ENCODE data around the gene PTPRN2. TPM values are rescaled to one million over a fixed set of nuclear protein-coding genes. Genes with fewer than 3 reads are reported as not detected.
"Not testable (repeated sequence)": the region's sequence is repeated elsewhere in the genome, so short reads cannot be mapped to it uniquely, and the experiment has no call there.

PTPRN2 gene
- total and polyA plus RNA-seq, 4 experiments from 2014 or later = 1.7 to 2.6 (median 1.9) TPM

DNA sequence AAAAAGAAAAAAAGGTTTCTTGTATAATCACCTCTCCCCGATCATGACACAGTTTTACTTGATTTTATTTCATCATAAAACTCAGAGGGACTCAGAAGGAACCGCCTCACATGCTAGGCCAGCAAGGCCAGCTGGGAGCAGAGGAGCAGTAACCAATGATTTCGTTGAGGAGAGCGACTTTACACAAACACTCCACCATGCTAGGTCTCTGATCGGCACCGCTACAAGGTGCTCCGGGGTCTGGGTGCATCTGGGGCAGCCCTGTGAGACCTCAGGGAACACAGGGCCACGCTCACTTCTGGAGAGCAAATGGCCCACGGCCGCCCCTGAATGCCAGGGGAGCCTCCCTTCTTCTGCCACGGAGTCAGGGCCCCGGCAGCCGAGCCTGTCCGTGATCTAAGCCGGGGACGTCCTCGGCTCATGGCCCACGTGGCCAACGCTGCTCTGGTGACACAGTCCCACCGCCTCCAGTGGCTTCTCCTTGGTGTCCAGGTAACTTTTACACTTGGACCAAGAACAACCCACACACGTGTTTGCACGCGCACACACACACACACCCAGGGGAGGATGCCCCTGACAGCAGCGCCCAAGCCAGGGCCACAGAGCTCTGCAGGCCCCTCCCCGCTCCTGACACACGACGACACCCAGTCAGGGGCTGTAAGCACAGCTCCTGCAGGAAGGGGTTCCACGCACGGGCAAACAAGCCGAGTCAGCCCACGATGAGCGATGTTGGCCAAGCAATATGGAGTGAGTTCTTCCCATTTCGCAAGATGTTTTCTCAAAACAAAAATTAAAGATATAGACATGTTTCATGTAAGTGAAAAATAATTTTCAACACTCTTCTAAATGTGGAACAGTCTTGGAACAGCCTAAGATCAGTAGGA, 918.5 kb downstream of the PTPRN2 start:
- peak overlapping the region in 4 of 8 donors; percentile 4 to 62 (median 29) for H3K4me3 Mint-ChIP-seq
- Histone ChIP-seq H3K36me3 (ENCODE audit: insufficient read depth, low read length) (no peaks in the 10 kb centered on the region), H3K27me3 (ENCODE audit: insufficient read depth, low read length) (peaks cover 4% of the 10 kb centered on the region), H3K27ac (ENCODE audit: low read depth, low read length) (no peak overlapping the region), H3K9me3 (ENCODE audit: control insufficient read depth in 1 of 2, low read length in 2 of 2) (no peaks in the 10 kb centered on the region), H3K4me3 (ENCODE audit: low read length in 2 of 2) (no peak overlapping the region), H3K4me1 (ENCODE audit: insufficient read depth, low read length) (peaks cover 5% of the 10 kb centered on the region)
- no peaks in the 10 kb centered on the region for H3K36me3 Mint-ChIP-seq
- H3K9me3 Mint-ChIP-seq = peaks cover 0 to 4% (median 1%) of the 10 kb centered on the region in 8 donors
- peaks cover 8 to 22% (median 9%) of the 10 kb centered on the region in 4 donors for H3K4me1 Mint-ChIP-seq
- peak overlapping the region in 2 of 7 donors; percentile 4 to 75 for H3K27ac Mint-ChIP-seq
- no peak for DNase-seq
- ChIA-PET POLR2A (ENCODE audit: partially characterized antibody) (no interaction called here), CTCF (ENCODE audit: partially characterized antibody) (no interaction called here)
- intact Hi-C loops (cut with micrococcal nuclease) = no loop called here
- H3K27me3 Mint-ChIP-seq = peaks cover 7 to 21% of the 10 kb centered on the region in 2 donors

- Mint-ChIP-seq H3K4me3 (peak overlapping the region in 4 of 8 donors; percentile 4 to 62 (median 29)), H3K27me3 (peaks cover 7 to 21% of the 10 kb centered on the region in 2 donors), H3K4me1 (peaks cover 8 to 22% (median 9%) of the 10 kb centered on the region in 4 donors), H3K36me3 (no peaks in the 10 kb centered on the region), H3K9me3 (peaks cover 0 to 4% (median 1%) of the 10 kb centered on the region in 8 donors), H3K27ac (peak overlapping the region in 1 of 7 donors; percentile 75)
- no peaks in the 10 kb centered on the region for H3K36me3 ChIP-seq (ENCODE audit: insufficient read depth, low read length)
- intact Hi-C loops (cut with micrococcal nuclease) = no loop called here
- ChIA-PET POLR2A (ENCODE audit: partially characterized antibody) (no interaction called here), CTCF (ENCODE audit: partially characterized antibody) (no interaction called here)
- no peak overlapping the region for H3K4me3 ChIP-seq (ENCODE audit: low read length in 2 of 2)
- peaks cover 4% of the 10 kb centered on the region for H3K27me3 ChIP-seq (ENCODE audit: insufficient read depth, low read length)
- peaks cover 5% of the 10 kb centered on the region for H3K4me1 ChIP-seq (ENCODE audit: insufficient read depth, low read length)
- DNase-seq = no peak
- no peak overlapping the region for H3K27ac ChIP-seq (ENCODE audit: low read depth, low read length)
- no peaks in the 10 kb centered on the region for H3K9me3 ChIP-seq (ENCODE audit: control insufficient read depth in 1 of 2, low read length in 2 of 2)
Observed at GRCh38 chr7:157668221-157668883, 919.3 kb downstream of the PTPRN2 start.

- POLR2A ChIA-PET (ENCODE audit: partially characterized antibody) = no interaction called here
- H3K27ac ChIP-seq (ENCODE audit: low read depth, low read length) = no peak overlapping the region
- Mint-ChIP-seq H3K4me3 (no peak overlapping the region), H3K27me3 (peaks cover 7 to 19% of the 10 kb centered on the region in 2 donors), H3K9me3 (peaks cover 0 to 4% (median 1%) of the 10 kb centered on the region in 8 donors), H3K4me1 (peaks cover 8 to 22% (median 9%) of the 10 kb centered on the region in 4 donors), H3K27ac (no peak overlapping the region), H3K36me3 (no peaks in the 10 kb centered on the region)
- no peak for DNase-seq
- H3K4me3 ChIP-seq (ENCODE audit: low read length in 2 of 2) = no peak overlapping the region
- peaks cover 5% of the 10 kb centered on the region for H3K4me1 ChIP-seq (ENCODE audit: insufficient read depth, low read length)
- H3K36me3 ChIP-seq (ENCODE audit: insufficient read depth, low read length) = no peaks in the 10 kb centered on the region
- peaks cover 4% of the 10 kb centered on the region for H3K27me3 ChIP-seq (ENCODE audit: insufficient read depth, low read length)
- no peaks in the 10 kb centered on the region for H3K9me3 ChIP-seq (ENCODE audit: control insufficient read depth in 1 of 2, low read length in 2 of 2)
- CTCF ChIA-PET (ENCODE audit: partially characterized antibody) = no interaction called here
- intact Hi-C loops (cut with micrococcal nuclease) = no loop called here
Observed at GRCh38 chr7:157667731-157668130, 919.9 kb downstream of the PTPRN2 start.

GRCh38 chr7:157667261-157667660, 920.4 kb downstream of the PTPRN2 start:
- Histone ChIP-seq H3K36me3 (ENCODE audit: insufficient read depth, low read length) (no peaks in the 10 kb centered on the region), H3K27me3 (ENCODE audit: insufficient read depth, low read length) (peaks cover 4% of the 10 kb centered on the region), H3K27ac (ENCODE audit: low read depth, low read length) (no peak overlapping the region), H3K4me1 (ENCODE audit: insufficient read depth, low read length) (peaks cover 5% of the 10 kb centered on the region), H3K9me3 (ENCODE audit: control insufficient read depth in 1 of 2, low read length in 2 of 2) (no peaks in the 10 kb centered on the region), H3K4me3 (ENCODE audit: low read length in 2 of 2) (no peak overlapping the region)
- no peak for DNase-seq
- intact Hi-C loops (cut with micrococcal nuclease) = no loop called here
- CTCF ChIA-PET (ENCODE audit: partially characterized antibody) = no interaction called here
- H3K36me3 Mint-ChIP-seq = no peaks in the 10 kb centered on the region
- no peak overlapping the region for H3K27ac Mint-ChIP-seq
- peaks cover 8 to 22% (median 9%) of the 10 kb centered on the region in 4 donors for H3K4me1 Mint-ChIP-seq
- POLR2A ChIA-PET (ENCODE audit: partially characterized antibody) = no interaction called here
- H3K27me3 Mint-ChIP-seq = peaks cover 7 to 14% of the 10 kb centered on the region in 2 donors
- H3K4me3 Mint-ChIP-seq = no peak overlapping the region
- peaks cover 0 to 4% (median 1%) of the 10 kb centered on the region in 8 donors for H3K9me3 Mint-ChIP-seq

GRCh38 chr7:157666530-157667040, 921.0 kb downstream of the PTPRN2 start:
- ChIA-PET CTCF (ENCODE audit: partially characterized antibody) (no interaction called here), POLR2A (ENCODE audit: partially characterized antibody) (no interaction called here)
- no peak for DNase-seq
- Histone ChIP-seq H3K27me3 (ENCODE audit: insufficient read depth, low read length) (peaks cover 4% of the 10 kb centered on the region), H3K4me3 (ENCODE audit: low read length in 2 of 2) (no peak overlapping the region), H3K27ac (ENCODE audit: low read depth, low read length) (no peak overlapping the region), H3K36me3 (ENCODE audit: insufficient read depth, low read length) (no peaks in the 10 kb centered on the region), H3K4me1 (ENCODE audit: insufficient read depth, low read length) (peaks cover 5% of the 10 kb centered on the region), H3K9me3 (ENCODE audit: control insufficient read depth in 1 of 2, low read length in 2 of 2) (no peaks in the 10 kb centered on the region)
- Mint-ChIP-seq H3K4me1 (peaks cover 8 to 22% (median 9%) of the 10 kb centered on the region in 4 donors), H3K27me3 (peaks cover 5 to 14% of the 10 kb centered on the region in 2 donors), H3K9me3 (peaks cover 0 to 4% (median 1%) of the 10 kb centered on the region in 8 donors), H3K4me3 (no peak overlapping the region), H3K27ac (no peak overlapping the region), H3K36me3 (no peaks in the 10 kb centered on the region)
- intact Hi-C loops (cut with micrococcal nuclease) = no loop called here

DNA sequence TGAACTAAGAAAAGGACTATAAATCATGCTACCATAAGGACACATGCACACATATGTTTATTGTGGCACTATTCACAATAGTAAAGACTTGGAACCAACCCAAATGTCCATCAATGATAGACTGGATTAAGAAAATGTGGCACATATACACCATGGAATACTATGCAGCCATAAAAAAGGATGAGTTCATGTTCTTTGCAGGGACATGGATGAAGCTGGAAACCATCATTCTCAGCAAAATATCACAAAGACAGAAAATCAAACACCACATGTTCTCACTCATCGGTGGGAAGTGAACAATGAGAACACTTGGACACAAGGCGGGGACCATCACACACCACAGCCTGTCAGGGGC, 922.0 kb downstream of the PTPRN2 start:
- CTCF ChIA-PET (ENCODE audit: partially characterized antibody); H3K4me3 Mint-ChIP-seq; POLR2A ChIA-PET (ENCODE audit: partially characterized antibody); H3K9me3 Mint-ChIP-seq; H3K27ac Mint-ChIP-seq; H3K4me3 ChIP-seq (ENCODE audit: low read length in 2 of 2); H3K27ac ChIP-seq (ENCODE audit: low read depth, low read length); H3K36me3 Mint-ChIP-seq; H3K4me1 ChIP-seq (ENCODE audit: insufficient read depth, low read length); DNase-seq; H3K9me3 ChIP-seq (ENCODE audit: control insufficient read depth in 1 of 2, low read length in 2 of 2); H3K27me3 ChIP-seq (ENCODE audit: insufficient read depth, low read length); intact Hi-C loops (cut with micrococcal nuclease); H3K36me3 ChIP-seq (ENCODE audit: insufficient read depth, low read length): not testable (repeated sequence)
- peaks cover 3 to 11% of the 10 kb centered on the region in 2 donors for H3K27me3 Mint-ChIP-seq
- peaks cover 8 to 22% (median 9%) of the 10 kb centered on the region in 4 donors for H3K4me1 Mint-ChIP-seq

DNA sequence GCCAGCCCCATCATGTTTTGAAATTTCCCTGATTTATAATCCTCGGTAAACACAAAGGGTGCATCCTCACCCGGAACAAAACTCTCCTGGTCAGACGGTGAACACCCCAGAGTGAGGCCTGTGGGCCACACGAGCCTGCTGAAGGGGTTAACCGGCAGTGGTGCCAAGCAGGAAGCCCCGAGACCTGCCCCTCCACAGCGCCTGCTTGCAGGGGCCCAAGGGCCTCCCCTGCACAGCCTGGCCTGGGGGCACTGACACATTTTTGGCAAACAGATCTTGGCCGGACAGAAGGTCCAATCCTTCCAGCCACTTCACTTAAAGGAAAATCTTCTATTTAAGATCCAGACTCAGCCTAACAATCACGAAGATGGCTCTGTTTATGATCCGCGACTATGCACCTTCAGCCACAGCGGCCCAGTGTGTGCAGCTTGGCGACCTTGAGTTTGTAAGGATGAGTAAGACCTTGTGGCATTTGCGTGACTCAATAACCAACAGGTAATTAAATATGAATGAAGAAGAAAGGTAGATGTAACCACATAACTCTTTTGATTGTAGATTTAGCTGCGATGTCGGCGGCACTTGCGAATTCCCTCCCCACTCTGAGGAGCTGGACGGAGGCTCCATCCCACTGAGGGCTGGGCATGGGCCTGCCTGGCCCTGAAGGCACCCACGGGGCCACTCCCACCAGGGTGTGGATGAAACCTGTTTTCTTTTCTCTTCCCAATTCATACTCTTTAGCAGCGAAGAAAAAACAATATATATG, 922.6 kb downstream of the PTPRN2 start:
- Mint-ChIP-seq H3K4me3 (no peak overlapping the region), H3K9me3 (peaks cover 0 to 4% (median 1%) of the 10 kb centered on the region in 8 donors), H3K27me3 (peaks cover 3 to 6% of the 10 kb centered on the region in 2 donors), H3K27ac (no peak overlapping the region), H3K4me1 (peaks cover 12 to 28% (median 13%) of the 10 kb centered on the region in 4 donors), H3K36me3 (no peaks in the 10 kb centered on the region)
- Histone ChIP-seq H3K27me3 (ENCODE audit: insufficient read depth, low read length) (no peaks in the 10 kb centered on the region), H3K4me3 (ENCODE audit: low read length in 2 of 2) (no peak overlapping the region), H3K9me3 (ENCODE audit: control insufficient read depth in 1 of 2, low read length in 2 of 2) (no peaks in the 10 kb centered on the region), H3K27ac (ENCODE audit: low read depth, low read length) (no peak overlapping the region), H3K4me1 (ENCODE audit: insufficient read depth, low read length) (peaks cover 10% of the 10 kb centered on the region), H3K36me3 (ENCODE audit: insufficient read depth, low read length) (no peaks in the 10 kb centered on the region)
- DNase-seq = no peak
- ChIA-PET CTCF (ENCODE audit: partially characterized antibody) (no interaction called here), POLR2A (ENCODE audit: partially characterized antibody) (no interaction called here)
- intact Hi-C loops (cut with micrococcal nuclease) = no loop called here

Measured in CD4-positive, alpha-beta memory T cell (primary cell).